DOHH2 (cell line): Measurements from ENCODE around the gene TCERG1L.

Experiments used
- H3F3A ChIP-seq: fragments of 200-600 bp; sonication (generic), shearing (Covaris generic); 2 replicates; pipeline ENCODE4 v1.6.0; 2016; ENCODE audit warnings: antibody characterized with exemption, mild to moderate bottlenecking; ENCODE audit not compliant: control insufficient read depth, insufficient read depth
- H3K27ac ChIP-seq: fragments of 200-600 bp; sonication (generic); 2 replicates; pipeline ENCODE4 v1.5.1; 2014; ENCODE audit warnings: low read depth, mild to moderate bottlenecking, low read length, moderate library complexity
- H3K27me3 ChIP-seq: fragments of 200-600 bp; sonication (generic); 2 replicates; pipeline ENCODE4 v1.6.1; 2014; ENCODE audit warnings: mild to moderate bottlenecking, low read length, mixed read lengths; ENCODE audit not compliant: control insufficient read depth
- H3K36me3 ChIP-seq: fragments of 200-600 bp; sonication (generic); 2 replicates; pipeline ENCODE4 v1.6.1; 2014; ENCODE audit warnings: mild to moderate bottlenecking, low read length, moderate library complexity, mixed read lengths; ENCODE audit not compliant: control insufficient read depth
- H3K4me1 ChIP-seq: fragments of 200-600 bp; sonication (generic); 2 replicates; pipeline ENCODE4 v1.6.1; 2014; ENCODE audit warnings: mild to moderate bottlenecking, low read length, mixed read lengths; ENCODE audit not compliant: control insufficient read depth
- H3K4me2 ChIP-seq: fragments of 200-600 bp; sonication (generic); 2 replicates; pipeline ENCODE4 v1.6.0; 2014; ENCODE audit warnings: mild to moderate bottlenecking, low read length, moderate library complexity
- H3K4me3 ChIP-seq: fragments of 200-600 bp; sonication (generic); 2 replicates; pipeline ENCODE4 v1.5.1; 2014; ENCODE audit warnings: mild to moderate bottlenecking, low read length, mixed read lengths
- H3K79me2 ChIP-seq: fragments of 200-600 bp; sonication (generic); 2 replicates; pipeline ENCODE4 v1.6.1; 2014; ENCODE audit warnings: mild to moderate bottlenecking, low read length, mixed read lengths; ENCODE audit not compliant: control insufficient read depth
- H3K9me2 ChIP-seq: fragments of 200-600 bp; sonication (generic); replicated peaks from 2 replicates; pipeline ENCODE4 v1.6.1; 2014; ENCODE audit warnings: mild to moderate bottlenecking, low read length, mixed read lengths; ENCODE audit not compliant: control insufficient read depth
- H3K9me3 ChIP-seq: fragments of 200-600 bp; sonication (generic); 2 replicates; pipeline ENCODE4 v1.6.1; 2014; ENCODE audit warnings: antibody characterized with exemption, low read length, mixed read lengths; ENCODE audit not compliant: control insufficient read depth, insufficient read depth
- H4K20me1 ChIP-seq: fragments of 200-600 bp; sonication (generic); 2 replicates; pipeline ENCODE4 v1.6.0; 2014; ENCODE audit warnings: low read depth, mild to moderate bottlenecking, antibody characterized with exemption, low read length, moderate library complexity; ENCODE audit not compliant: control insufficient read depth, insufficient read depth
- EZH2phosphoT487 ChIP-seq: fragments of 200-600 bp; sonication (generic); IDR thresholded peaks from 2 replicates; pipeline ENCODE4 v1.6.1; 2017; ENCODE audit warnings: borderline replicate concordance, mild to moderate bottlenecking, antibody characterized with exemption, low read length, moderate library complexity, mixed read lengths
- TF ChIP-seq, protein P1 (sequence below): fragments of 200-600 bp; sonication (generic); IDR thresholded peaks from one replicate; pipeline ENCODE4 v1.5.1; 2014; ENCODE audit warnings: antibody characterized with exemption, mild to moderate bottlenecking, low read depth, low read length; ENCODE audit not compliant: poor library complexity, severe bottlenecking

Gene TCERG1L

GRCh38 chr10:131115321-131115720, 196.2 kb downstream of the TCERG1L start:
- Histone ChIP-seq H3K9me3 (no peaks in the 10 kb centered on the region), H3K36me3 (no peaks in the 10 kb centered on the region), H3K4me1 (no peaks in the 10 kb centered on the region), H3K27ac (no peak overlapping the region), H3K4me2 (no peak overlapping the region), H3F3A (no peaks in the 10 kb centered on the region), H3K27me3 (no peaks in the 10 kb centered on the region), H3K79me2 (no peaks in the 10 kb centered on the region), H3K4me3 (no peak overlapping the region), H4K20me1 (no peaks in the 10 kb centered on the region), H3K9me2 (no peaks in the 10 kb centered on the region)
- no peak for TF ChIP-seq EZH2phosphoT487
- TF ChIP-seq, protein P1, sequence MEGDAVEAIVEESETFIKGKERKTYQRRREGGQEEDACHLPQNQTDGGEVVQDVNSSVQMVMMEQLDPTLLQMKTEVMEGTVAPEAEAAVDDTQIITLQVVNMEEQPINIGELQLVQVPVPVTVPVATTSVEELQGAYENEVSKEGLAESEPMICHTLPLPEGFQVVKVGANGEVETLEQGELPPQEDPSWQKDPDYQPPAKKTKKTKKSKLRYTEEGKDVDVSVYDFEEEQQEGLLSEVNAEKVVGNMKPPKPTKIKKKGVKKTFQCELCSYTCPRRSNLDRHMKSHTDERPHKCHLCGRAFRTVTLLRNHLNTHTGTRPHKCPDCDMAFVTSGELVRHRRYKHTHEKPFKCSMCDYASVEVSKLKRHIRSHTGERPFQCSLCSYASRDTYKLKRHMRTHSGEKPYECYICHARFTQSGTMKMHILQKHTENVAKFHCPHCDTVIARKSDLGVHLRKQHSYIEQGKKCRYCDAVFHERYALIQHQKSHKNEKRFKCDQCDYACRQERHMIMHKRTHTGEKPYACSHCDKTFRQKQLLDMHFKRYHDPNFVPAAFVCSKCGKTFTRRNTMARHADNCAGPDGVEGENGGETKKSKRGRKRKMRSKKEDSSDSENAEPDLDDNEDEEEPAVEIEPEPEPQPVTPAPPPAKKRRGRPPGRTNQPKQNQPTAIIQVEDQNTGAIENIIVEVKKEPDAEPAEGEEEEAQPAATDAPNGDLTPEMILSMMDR, result no peak

DNA sequence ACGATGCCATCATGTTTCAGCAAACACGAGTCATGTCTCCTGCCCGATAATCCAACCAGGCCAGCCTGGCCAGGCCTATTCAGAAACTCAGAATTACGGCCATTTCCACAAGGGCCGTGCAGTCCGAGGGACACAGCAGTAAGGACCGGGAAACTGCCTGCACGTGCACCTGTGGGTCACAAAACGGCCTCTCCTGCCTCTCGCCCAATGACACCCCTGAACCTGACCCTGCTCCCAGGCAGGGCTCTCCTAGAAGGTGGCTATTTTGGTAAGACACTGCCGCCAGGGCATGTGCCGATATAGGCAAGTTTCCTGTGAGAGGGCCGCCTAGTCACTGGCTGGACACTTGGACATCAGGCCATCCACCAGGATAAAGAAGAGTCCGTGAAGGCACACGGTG, 196.7 kb downstream of the TCERG1L start:
- H3K9me3 ChIP-seq, result no peaks in the 10 kb centered on the region
- H3K36me3 ChIP-seq, result no peaks in the 10 kb centered on the region
- no peak overlapping the region for H3K4me2 ChIP-seq
- H3K4me3 ChIP-seq, result no peak overlapping the region
- no peaks in the 10 kb centered on the region for H4K20me1 ChIP-seq
- no peak overlapping the region for H3K27ac ChIP-seq
- H3K9me2 ChIP-seq, result no peaks in the 10 kb centered on the region
- H3K4me1 ChIP-seq, result no peaks in the 10 kb centered on the region
- H3K27me3 ChIP-seq, result no peaks in the 10 kb centered on the region
- no peaks in the 10 kb centered on the region for H3K79me2 ChIP-seq
- TF ChIP-seq, protein P1, result no peak
- no peak for TF ChIP-seq EZH2phosphoT487
- no peaks in the 10 kb centered on the region for H3F3A ChIP-seq

GRCh38 chr10:131113709-131114291, 197.7 kb downstream of the TCERG1L start:
- no peak overlapping the region for H3K4me3 ChIP-seq
- no peaks in the 10 kb centered on the region for H3K4me1 ChIP-seq
- no peaks in the 10 kb centered on the region for H3K27me3 ChIP-seq
- H3K27ac ChIP-seq, result no peak overlapping the region
- H4K20me1 ChIP-seq, result no peaks in the 10 kb centered on the region
- no peaks in the 10 kb centered on the region for H3F3A ChIP-seq
- no peaks in the 10 kb centered on the region for H3K36me3 ChIP-seq
- H3K9me2 ChIP-seq, result no peaks in the 10 kb centered on the region
- H3K9me3 ChIP-seq, result no peaks in the 10 kb centered on the region
- TF ChIP-seq EZH2phosphoT487, result no peak
- TF ChIP-seq, protein P1, result no peak
- no peak overlapping the region for H3K4me2 ChIP-seq
- no peaks in the 10 kb centered on the region for H3K79me2 ChIP-seq
